ENCODE results near the gene HOXA13.

Gene HOXA13

GRCh38 chr7:27167916-27168264 lies 32.0 kb downstream of the HOXA13 start:
- no peak for TF ChIP-seq ZNF555 (tag by site-specific recombination; conservative IDR thresholded peaks at IDR 0.05)
- TF ChIP-seq ZNF404 (tag by site-specific recombination; IDR thresholded peaks at IDR 0.05) = no peak
- peak; percentile 81 for TF ChIP-seq PRDM1 (tag by site-specific recombination; IDR thresholded peaks at IDR 0.05)
- no peak for TF ChIP-seq ZSCAN16 (tag by site-specific recombination; IDR thresholded peaks at IDR 0.05)
- ChIA-PET POLR2A (interaction anchor here (1.4 to 11.2 kb wide), 8 partner anchors 11 to 1312 kb away, joined by 4 to 237 read pairs (median 18); partner anchors contain the start of genes CBX3, HOXA11, HOXA5 and HOXA7), CTCF (interaction anchor here (0.6 to 1.6 kb wide), 6 partner anchors 15 to 1312 kb away, joined by 3 to 5 read pairs (median 4); no protein-coding TSS in a partner anchor)
- no peaks in the 10 kb centered on the region for H3K9me3 ChIP-seq (ENCODE audit: control insufficient read depth, insufficient read depth, low read depth, low read length)
- H3K4me3 ChIP-seq (ENCODE audit: low read depth, low read length) = peak overlapping the region; percentile 76
- peaks cover 7% of the 10 kb centered on the region; the same call in 1 of the 2 replicates for H3K4me1 ChIP-seq (ENCODE audit: control insufficient read depth, insufficient read depth, low read length)
- H3K36me3 ChIP-seq (ENCODE audit: control insufficient read depth in 2 of 2, insufficient read depth in 1 of 2, low read length in 2 of 2) = peaks cover 20 to 46% of the 10 kb centered on the region in 2 experiments
- peak overlapping the region; percentile 100 for H3K27ac ChIP-seq (ENCODE audit: extremely low read depth, low read depth, low read length)

GRCh38 chr7:27166531-27167505 lies 33.1 kb downstream of the HOXA13 start:
- Histone ChIP-seq H3K4me3 (ENCODE audit: low read depth, low read length) (peak overlapping the region; percentile 76), H3K4me1 (ENCODE audit: control insufficient read depth, insufficient read depth, low read length) (peaks cover 7% of the 10 kb centered on the region; the same call in 1 of the 2 replicates), H3K9me3 (ENCODE audit: control insufficient read depth, insufficient read depth, low read depth, low read length) (no peaks in the 10 kb centered on the region), H3K36me3 (ENCODE audit: control insufficient read depth in 2 of 2, insufficient read depth in 1 of 2, low read length in 2 of 2) (peaks cover 27 to 49% of the 10 kb centered on the region in 2 experiments), H3K27ac (ENCODE audit: extremely low read depth, low read depth, low read length) (peak overlapping the region; percentile 100)
- ChIA-PET POLR2A (interaction anchor here (0.5 to 2.5 kb wide), 11 partner anchors 8 to 1305 kb away, joined by 3 to 21 read pairs (median 6); partner anchors contain the start of genes HOXA11 and HOXA5), CTCF (interaction anchor here (0.6 to 1.6 kb wide), 5 partner anchors 11 to 1311 kb away, joined by 3 to 5 read pairs (median 3); no protein-coding TSS in a partner anchor)
- TF ChIP-seq ZEB2 (tag by site-specific recombination; IDR thresholded peaks at IDR 0.05) (no peak), BCL6B (tag by site-specific recombination; IDR thresholded peaks at IDR 0.05) (no peak), ZNF274 (IDR thresholded peaks at IDR 0.05; ENCODE audit: low read length) (no peak), ZNF274 (tag by site-specific recombination; IDR thresholded peaks at IDR 0.05; ENCODE audit: borderline replicate concordance) (no peak), ZNF555 (tag by site-specific recombination; conservative IDR thresholded peaks at IDR 0.05) (no peak; the same call in 1 of the 2 replicates), ZNF558 (tag by site-specific recombination; IDR thresholded peaks at IDR 0.05) (no peak), ZNF704 (tag by site-specific recombination; IDR thresholded peaks at IDR 0.05) (no peak), ZNF324 (tag by site-specific recombination; IDR thresholded peaks at IDR 0.05) (no peak), ZNF354C (tag by site-specific recombination; IDR thresholded peaks at IDR 0.05; ENCODE audit: borderline replicate concordance, low read depth) (no peak), ZNF76 (tag by site-specific recombination; IDR thresholded peaks at IDR 0.05; ENCODE audit: borderline replicate concordance, low read depth) (no peak; the same call in 1 of the 2 replicates), ZNF404 (tag by site-specific recombination; IDR thresholded peaks at IDR 0.05) (no peak), ZNF10 (tag by site-specific recombination; IDR thresholded peaks at IDR 0.05) (no peak), ZNF335 (tag by site-specific recombination; conservative IDR thresholded peaks at IDR 0.05) (no peak), PBX3 (CRISPR knock-in tag; IDR thresholded peaks at IDR 0.05) (no peak), AEBP2 (tag by site-specific recombination; IDR thresholded peaks at IDR 0.05; ENCODE audit: borderline replicate concordance) (no peak)
- TF ChIP-seq, protein P1, sequence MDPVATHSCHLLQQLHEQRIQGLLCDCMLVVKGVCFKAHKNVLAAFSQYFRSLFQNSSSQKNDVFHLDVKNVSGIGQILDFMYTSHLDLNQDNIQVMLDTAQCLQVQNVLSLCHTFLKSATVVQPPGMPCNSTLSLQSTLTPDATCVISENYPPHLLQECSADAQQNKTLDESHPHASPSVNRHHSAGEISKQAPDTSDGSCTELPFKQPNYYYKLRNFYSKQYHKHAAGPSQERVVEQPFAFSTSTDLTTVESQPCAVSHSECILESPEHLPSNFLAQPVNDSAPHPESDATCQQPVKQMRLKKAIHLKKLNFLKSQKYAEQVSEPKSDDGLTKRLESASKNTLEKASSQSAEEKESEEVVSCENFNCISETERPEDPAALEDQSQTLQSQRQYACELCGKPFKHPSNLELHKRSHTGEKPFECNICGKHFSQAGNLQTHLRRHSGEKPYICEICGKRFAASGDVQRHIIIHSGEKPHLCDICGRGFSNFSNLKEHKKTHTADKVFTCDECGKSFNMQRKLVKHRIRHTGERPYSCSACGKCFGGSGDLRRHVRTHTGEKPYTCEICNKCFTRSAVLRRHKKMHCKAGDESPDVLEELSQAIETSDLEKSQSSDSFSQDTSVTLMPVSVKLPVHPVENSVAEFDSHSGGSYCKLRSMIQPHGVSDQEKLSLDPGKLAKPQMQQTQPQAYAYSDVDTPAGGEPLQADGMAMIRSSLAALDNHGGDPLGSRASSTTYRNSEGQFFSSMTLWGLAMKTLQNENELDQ (tag by site-specific recombination; IDR thresholded peaks at IDR 0.05; ENCODE audit: low read depth) = no peak
- TF ChIP-seq, protein P2, sequence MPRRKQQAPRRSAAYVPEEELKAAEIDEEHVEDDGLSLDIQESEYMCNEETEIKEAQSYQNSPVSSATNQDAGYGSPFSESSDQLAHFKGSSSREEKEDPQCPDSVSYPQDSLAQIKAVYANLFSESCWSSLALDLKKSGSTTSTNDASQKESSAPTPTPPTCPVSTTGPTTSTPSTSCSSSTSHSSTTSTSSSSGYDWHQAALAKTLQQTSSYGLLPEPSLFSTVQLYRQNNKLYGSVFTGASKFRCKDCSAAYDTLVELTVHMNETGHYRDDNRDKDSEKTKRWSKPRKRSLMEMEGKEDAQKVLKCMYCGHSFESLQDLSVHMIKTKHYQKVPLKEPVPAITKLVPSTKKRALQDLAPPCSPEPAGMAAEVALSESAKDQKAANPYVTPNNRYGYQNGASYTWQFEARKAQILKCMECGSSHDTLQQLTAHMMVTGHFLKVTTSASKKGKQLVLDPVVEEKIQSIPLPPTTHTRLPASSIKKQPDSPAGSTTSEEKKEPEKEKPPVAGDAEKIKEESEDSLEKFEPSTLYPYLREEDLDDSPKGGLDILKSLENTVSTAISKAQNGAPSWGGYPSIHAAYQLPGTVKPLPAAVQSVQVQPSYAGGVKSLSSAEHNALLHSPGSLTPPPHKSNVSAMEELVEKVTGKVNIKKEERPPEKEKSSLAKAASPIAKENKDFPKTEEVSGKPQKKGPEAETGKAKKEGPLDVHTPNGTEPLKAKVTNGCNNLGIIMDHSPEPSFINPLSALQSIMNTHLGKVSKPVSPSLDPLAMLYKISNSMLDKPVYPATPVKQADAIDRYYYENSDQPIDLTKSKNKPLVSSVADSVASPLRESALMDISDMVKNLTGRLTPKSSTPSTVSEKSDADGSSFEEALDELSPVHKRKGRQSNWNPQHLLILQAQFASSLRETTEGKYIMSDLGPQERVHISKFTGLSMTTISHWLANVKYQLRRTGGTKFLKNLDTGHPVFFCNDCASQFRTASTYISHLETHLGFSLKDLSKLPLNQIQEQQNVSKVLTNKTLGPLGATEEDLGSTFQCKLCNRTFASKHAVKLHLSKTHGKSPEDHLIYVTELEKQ (tag by site-specific recombination; IDR thresholded peaks at IDR 0.05; ENCODE audit: borderline replicate concordance) = no peak
